GM10248 (cell line): ENCODE measurements around the gene OR2AT4.

Source experiments
- CTCF ChIA-PET: fragments of 300-600 bp; sonication (Branson Sonifier 250); formaldehyde crosslinking; extraction: SDS; loops from one replicate; lab custom pipeline; 2021; ENCODE audit warnings: antibody characterized with exemption; lab: Yijun Ruan, JAX
- POLR2A ChIA-PET: fragments of 350-650 bp; sonication (Branson Sonifier 250); formaldehyde crosslinking; extraction: SDS; loops from one replicate; lab custom pipeline; 2020; ENCODE audit warnings: antibody characterized with exemption; lab: Yijun Ruan, JAX
- DNase-seq: peaks from one replicate; pipeline ENCODE4 v3.0.0; 2012; ENCODE audit errors: extremely low spot score
- CTCF ChIP-seq: IDR thresholded peaks from 2 replicates; pipeline ENCODE4 v1.5.1; 2012; ENCODE audit warnings: mild to moderate bottlenecking, low read depth; ENCODE audit errors: extremely low read depth, missing control alignments, control extremely low read depth

OR2AT4 gene

GRCh38 chr11:75084883-75085282 is 11.8 kb downstream of the OR2AT4 start:
- no peak for TF ChIP-seq CTCF
- CTCF ChIA-PET, result no interaction called here
- POLR2A ChIA-PET, result no interaction called here
- no peak for DNase-seq

GRCh38 chr11:75083217-75083605 is 13.5 kb downstream of the OR2AT4 start:
- TF ChIP-seq CTCF, result no peak
- POLR2A ChIA-PET, result no interaction called here
- no peak for DNase-seq
- CTCF ChIA-PET, result interaction anchor here (1.9 kb wide), 1 partner anchor 57 kb away, joined by 5 read pairs; no protein-coding TSS in a partner anchor

- no peak for TF ChIP-seq CTCF
- POLR2A ChIA-PET, result no interaction called here
- DNase-seq, result no peak
- CTCF ChIA-PET, result interaction anchor here (1.0 to 1.9 kb wide), 2 partner anchors 58 to 122 kb away, joined by 3 to 5 read pairs; no protein-coding TSS in a partner anchor
These were observed 14.0 kb downstream of the OR2AT4 start for GRCh38 chr11:75082601-75083216.

- DNase-seq, result no peak
- ChIA-PET POLR2A (no interaction called here), CTCF (no interaction called here)
- no peak for TF ChIP-seq CTCF
These were observed 17.1 kb downstream of the OR2AT4 start for GRCh38 chr11:75079546-75079945.

GRCh38 chr11:75078233-75078632 is 18.4 kb downstream of the OR2AT4 start:
- DNase-seq, result no peak
- TF ChIP-seq CTCF, result no peak
- POLR2A ChIA-PET, result no interaction called here
- CTCF ChIA-PET, result interaction anchor here (0.7 kb wide), 1 partner anchor 14 kb away, joined by 3 read pairs; no protein-coding TSS in a partner anchor

GRCh38 chr11:75077316-75077715 is 19.4 kb downstream of the OR2AT4 start:
- POLR2A ChIA-PET, result no interaction called here
- no peak for TF ChIP-seq CTCF
- CTCF ChIA-PET, result no interaction called here
- no peak for DNase-seq

GRCh38 chr11:75076671-75077070 is 20.0 kb downstream of the OR2AT4 start:
- no peak for DNase-seq
- ChIA-PET CTCF (no interaction called here), POLR2A (no interaction called here)
- TF ChIP-seq CTCF, result no peak
